SK-N-MC (cell line): Measurements from ENCODE around the gene WDR6.

Experiments
- DNase-seq: peaks from one replicate; pipeline ENCODE4 v3.0.0-alpha.2; 2011; ENCODE audit warnings: low read depth, low spot score
- H3K27ac ChIP-seq: fragments of 200-600 bp; sonication (generic); 2 replicates; pipeline ENCODE4 v1.5.1; 2016; ENCODE audit warnings: mixed run types
- H3K36me3 ChIP-seq: fragments of 200-600 bp; sonication (generic); 2 replicates; pipeline ENCODE4 v1.6.1; 2017; ENCODE audit warnings: antibody characterized with exemption, low read length, mixed read lengths; ENCODE audit not compliant: insufficient read depth
- H3K4me3 ChIP-seq: fragments of 200-600 bp; sonication (generic); 2 replicates; pipeline ENCODE4 v1.5.1; 2016
- H3K9ac ChIP-seq: fragments of 200-600 bp; sonication (generic); 2 replicates; pipeline ENCODE4 v1.8.0; 2017; ENCODE audit warnings: mixed run types, mixed read lengths; ENCODE audit not compliant: insufficient read length
- H3K9me3 ChIP-seq: fragments of 200-600 bp; sonication (generic); 2 replicates; pipeline ENCODE4 v1.6.1; 2017; ENCODE audit warnings: low read depth, mild to moderate bottlenecking, antibody characterized with exemption, low read length, moderate library complexity, mixed read lengths
- EZH2 ChIP-seq: fragments of 200-600 bp; sonication (generic); IDR thresholded peaks from one replicate; pipeline ENCODE4 v1.6.1; 2017; ENCODE audit warnings: antibody characterized with exemption
- FOXP2 ChIP-seq: optimal IDR thresholded peaks from 2 replicates; pipeline ENCODE3; 2011; ENCODE audit warnings: mild to moderate bottlenecking, moderate library complexity; ENCODE audit not compliant: insufficient read depth; ENCODE audit errors: extremely low read length, control extremely low read depth
- POLR2AphosphoS5 ChIP-seq: IDR thresholded peaks from 2 replicates; pipeline ENCODE4 v1.6.1; 2012; ENCODE audit warnings: mild to moderate bottlenecking, low read depth, low read length, borderline replicate concordance

The WDR6 gene

DNA sequence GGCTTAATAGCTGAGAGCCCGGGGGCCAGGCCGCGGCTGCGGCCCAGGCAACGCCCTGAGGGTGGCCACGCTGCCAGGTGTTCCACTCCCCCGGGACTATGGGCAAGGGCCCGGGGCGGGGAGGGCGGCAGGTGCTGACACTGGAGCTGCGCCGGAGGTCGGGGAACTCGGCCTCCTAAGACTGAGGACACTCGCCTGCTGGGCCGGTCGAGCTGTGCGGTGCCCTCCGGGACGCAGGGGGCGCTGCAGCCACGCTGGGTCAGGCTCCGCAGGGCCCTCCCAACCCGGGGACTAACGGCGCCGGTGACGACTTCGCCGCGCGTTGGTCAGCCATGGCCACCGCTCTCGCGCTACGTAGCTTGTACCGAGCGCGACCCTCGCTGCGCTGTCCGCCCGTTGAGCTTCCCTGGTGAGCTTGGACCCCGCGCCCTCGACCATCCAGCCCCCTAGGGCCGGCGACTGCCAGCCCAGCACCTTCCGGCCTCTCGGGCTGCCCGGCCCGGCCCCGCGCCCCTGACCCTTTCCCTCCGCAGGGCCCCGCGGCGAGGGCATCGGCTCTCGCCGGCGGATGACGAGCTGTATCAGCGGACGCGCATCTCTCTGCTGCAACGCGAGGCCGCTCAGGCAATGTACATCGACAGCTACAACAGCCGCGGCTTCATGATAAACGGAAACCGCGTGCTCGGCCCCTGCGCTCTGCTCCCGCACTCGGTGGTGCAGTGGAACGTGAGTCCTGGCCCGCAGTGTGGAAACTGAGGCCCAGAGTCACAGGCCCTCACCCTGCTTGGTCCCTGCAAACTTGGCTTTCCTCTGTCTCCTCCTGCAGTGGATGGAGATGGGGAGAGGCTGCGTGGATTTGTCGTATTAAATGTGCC, 14.9 kb downstream of the WDR6 start, which contains the start of gene NDUFAF3:
TSS of gene NDUFAF3 (plus strand) at position 309 of the 875 bp plus-strand sequence. CDS start at position 333, 24 bp downstream.
- Histone ChIP-seq H3K4me3 (peak within 1 kb of the TSS; percentile 86), H3K27ac (peak within 1 kb of the TSS; percentile 85)

DNA sequence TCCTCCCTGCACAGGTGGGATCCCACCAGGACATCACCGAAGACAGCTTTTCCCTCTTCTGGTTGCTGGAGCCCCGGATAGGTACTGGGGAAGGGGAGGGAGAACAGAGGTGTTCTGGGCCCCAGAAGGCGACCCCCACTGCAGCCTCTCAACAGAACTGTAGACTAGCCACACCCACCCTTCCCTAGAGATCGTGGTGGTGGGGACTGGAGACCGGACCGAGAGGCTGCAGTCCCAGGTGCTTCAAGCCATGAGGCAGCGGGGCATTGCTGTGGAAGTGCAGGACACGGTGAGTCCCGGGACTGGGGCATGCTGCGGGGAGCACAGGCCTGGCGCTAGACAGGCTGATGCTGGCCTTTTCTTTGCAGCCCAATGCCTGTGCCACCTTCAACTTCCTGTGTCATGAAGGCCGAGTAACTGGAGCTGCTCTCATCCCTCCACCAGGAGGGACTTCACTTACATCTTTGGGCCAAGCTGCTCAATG, 15.5 kb downstream of the WDR6 start:
- Histone ChIP-seq H3K4me3 (peak overlapping the region; percentile 86), H3K36me3 (peaks cover 33% of the 10 kb centered on the region; the same call in 1 of the 2 replicates), H3K9ac (peak overlapping the region; percentile 94), H3K27ac (no peak overlapping the region), H3K9me3 (no peaks in the 10 kb centered on the region)
- no peak for TF ChIP-seq FOXP2
- TF ChIP-seq EZH2, result no peak
- TF ChIP-seq POLR2AphosphoS5, result no peak
- no peak for DNase-seq

More for the DNA sequence above, 14.9 kb downstream of the WDR6 start, which contains the start of gene NDUFAF3:
- H3K9me3 ChIP-seq, result no peaks in the 10 kb centered on the region
- DNase-seq, result no peak
- H3K9ac ChIP-seq, result peak within 1 kb of the TSS; percentile 94
- peak; percentile 10 for TF ChIP-seq FOXP2
- peak; percentile 52; the same call in 1 of the 2 replicates for TF ChIP-seq POLR2AphosphoS5
- TF ChIP-seq EZH2, result no peak
- H3K36me3 ChIP-seq, result peaks cover 30% of the 10 kb centered on the region; the same call in 1 of the 2 replicates

- no peak for DNase-seq
- no peak overlapping the region for H3K9ac ChIP-seq
- no peaks in the 10 kb centered on the region for H3K9me3 ChIP-seq
- TF ChIP-seq FOXP2, result no peak
- no peak; the same call in 1 of the 2 replicates for TF ChIP-seq POLR2AphosphoS5
- no peak for TF ChIP-seq EZH2
- no peak overlapping the region for H3K4me3 ChIP-seq
- no peak overlapping the region for H3K27ac ChIP-seq
- peaks cover 37% of the 10 kb centered on the region; the same call in 1 of the 2 replicates for H3K36me3 ChIP-seq
Observed at GRCh38 chr3:49023775-49024174, 16.6 kb downstream of the WDR6 start.

- Histone ChIP-seq H3K9me3 (no peaks in the 10 kb centered on the region), H3K9ac (no peak overlapping the region), H3K4me3 (no peak overlapping the region), H3K36me3 (peaks cover 37% of the 10 kb centered on the region; the same call in 1 of the 2 replicates), H3K27ac (no peak overlapping the region)
- no peak for TF ChIP-seq POLR2AphosphoS5
- no peak for TF ChIP-seq FOXP2
- TF ChIP-seq EZH2, result no peak
- DNase-seq, result no peak
Observed at GRCh38 chr3:49024449-49024848, 17.3 kb downstream of the WDR6 start.

DNA sequence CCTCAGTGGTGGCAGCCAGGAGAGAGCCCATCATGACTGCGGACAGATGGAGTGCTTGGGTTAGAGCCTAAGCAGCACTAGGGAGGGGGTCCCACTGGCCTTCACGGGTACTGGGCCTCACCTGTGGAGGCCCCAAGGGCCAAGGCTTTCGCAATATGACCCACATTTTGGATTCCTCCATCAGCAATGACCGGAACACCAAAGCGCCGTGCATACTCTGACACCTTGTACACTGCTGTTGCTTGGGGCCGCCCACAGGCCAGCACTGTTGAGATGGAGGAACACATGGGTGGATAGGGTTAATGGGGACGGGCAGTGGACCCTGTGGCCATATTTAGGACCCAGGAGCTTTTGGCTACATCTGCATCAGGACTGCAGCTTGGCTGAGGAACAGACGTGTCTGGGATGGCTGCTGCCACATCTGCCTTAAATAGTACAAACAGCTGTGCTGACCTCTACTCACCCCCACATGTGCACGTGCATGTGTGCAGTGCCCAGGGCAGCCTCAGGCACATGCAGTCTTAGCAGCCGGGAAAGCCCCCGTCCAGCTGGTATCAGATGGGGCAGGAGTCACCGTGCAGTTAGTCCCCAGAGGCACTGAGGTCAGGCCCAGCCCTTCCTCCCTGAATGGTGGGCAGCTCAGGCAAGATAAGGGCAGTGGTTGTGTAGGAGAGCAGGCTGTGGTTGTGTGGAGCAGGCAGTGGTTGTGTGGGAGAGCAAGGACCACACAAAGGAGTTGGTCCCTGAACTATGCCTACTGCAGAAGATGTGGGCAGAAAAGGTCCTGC, 18.0 kb downstream of the WDR6 start:
- DNase-seq, result no peak
- peaks cover 37% of the 10 kb centered on the region; the same call in 1 of the 2 replicates for H3K36me3 ChIP-seq
- no peak overlapping the region for H3K4me3 ChIP-seq
- H3K9me3 ChIP-seq, result no peaks in the 10 kb centered on the region
- TF ChIP-seq POLR2AphosphoS5 (peak; percentile 32), FOXP2 (no peak)
- H3K27ac ChIP-seq, result no peak overlapping the region
- no peak overlapping the region for H3K9ac ChIP-seq

DNA sequence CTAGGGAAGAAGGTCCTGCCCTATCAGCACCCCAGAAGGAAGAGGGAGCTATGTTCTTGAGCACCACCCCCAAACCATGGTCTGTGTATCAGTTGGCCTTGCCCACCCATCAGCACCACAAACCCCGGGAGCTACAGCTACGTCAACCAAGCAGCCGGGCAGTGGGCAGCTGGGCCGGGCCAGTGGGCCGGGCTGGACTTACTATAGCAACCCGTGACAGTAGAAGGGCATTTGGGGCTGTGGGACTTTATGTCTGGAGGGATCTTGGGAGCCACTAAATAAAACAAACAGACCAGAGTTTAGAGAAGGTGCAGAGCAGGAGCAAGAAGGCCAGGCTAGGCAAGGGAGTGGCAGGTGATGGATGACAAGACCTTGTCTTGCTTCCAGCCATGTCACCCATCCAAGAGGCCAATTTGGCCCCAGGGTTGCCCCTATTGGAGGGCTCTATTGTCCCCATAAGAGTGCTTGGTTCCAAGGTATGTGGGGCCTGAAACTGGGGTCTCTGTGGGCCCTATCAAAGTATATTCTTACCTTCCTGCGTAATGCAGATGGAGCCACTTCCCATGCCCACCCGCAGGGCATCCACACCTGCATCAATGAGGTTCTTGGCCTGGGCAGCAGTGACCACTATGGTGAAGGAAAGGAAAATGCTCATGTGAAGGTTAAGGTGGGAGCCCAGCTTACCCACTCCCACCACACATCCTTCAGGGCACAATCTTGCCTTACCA, 18.8 kb downstream of the WDR6 start:
- DNase-seq, result no peak
- H3K4me3 ChIP-seq, result no peak overlapping the region
- H3K9ac ChIP-seq, result no peak overlapping the region
- H3K36me3 ChIP-seq, result peaks cover 37% of the 10 kb centered on the region; the same call in 1 of the 2 replicates
- H3K27ac ChIP-seq, result no peak overlapping the region
- TF ChIP-seq FOXP2 (no peak), POLR2AphosphoS5 (no peak; the same call in none of the 2 replicates), EZH2 (no peak)
- H3K9me3 ChIP-seq, result no peaks in the 10 kb centered on the region

GRCh38 chr3:49026536-49026935, 19.3 kb downstream of the WDR6 start:
- H3K27ac ChIP-seq, result no peak overlapping the region
- no peak for TF ChIP-seq EZH2
- TF ChIP-seq POLR2AphosphoS5, result no peak; the same call in 1 of the 2 replicates
- no peaks in the 10 kb centered on the region for H3K9me3 ChIP-seq
- H3K9ac ChIP-seq, result no peak overlapping the region
- no peak overlapping the region for H3K4me3 ChIP-seq
- peaks cover 40% of the 10 kb centered on the region; the same call in 1 of the 2 replicates for H3K36me3 ChIP-seq
- no peak for DNase-seq

GRCh38 chr3:49027634-49028033, 20.4 kb downstream of the WDR6 start:
- no peaks in the 10 kb centered on the region for H3K9me3 ChIP-seq
- DNase-seq, result no peak
- TF ChIP-seq POLR2AphosphoS5 (no peak), EZH2 (no peak), FOXP2 (no peak)
- H3K36me3 ChIP-seq, result peaks cover 51% of the 10 kb centered on the region; the same call in 1 of the 2 replicates
- H3K4me3 ChIP-seq, result peak overlapping the region; percentile 87; the same call in 1 of the 2 replicates
- H3K9ac ChIP-seq, result no peak overlapping the region
- H3K27ac ChIP-seq, result no peak overlapping the region
